ENCODE measurements around the gene FAM13A.

GRCh38 chr4:88811904-88812303 is 245.1 kb downstream of the FAM13A start:
- no peak for TF ChIP-seq ZNF737 (CRISPR knock-in tag; IDR thresholded peaks at IDR 0.05; ENCODE audit: borderline replicate concordance)
- TF ChIP-seq SIX4 (CRISPR knock-in tag; IDR thresholded peaks at IDR 0.05) = no peak
- no peak for TF ChIP-seq GLI4 (CRISPR knock-in tag; IDR thresholded peaks at IDR 0.05; ENCODE audit: borderline replicate concordance)
- no peak for TF ChIP-seq ZBTB21 (CRISPR knock-in tag; IDR thresholded peaks at IDR 0.05)
- no peak for TF ChIP-seq PHF21A (CRISPR knock-in tag; IDR thresholded peaks at IDR 0.05)
- no peak for TF ChIP-seq YY1 (IDR thresholded peaks at IDR 0.05; ENCODE audit: insufficient read depth, insufficient replicate concordance, low read depth, low read length)
